ENCODE measurements around the gene TMEM245. TPM values are rescaled to one million over a fixed set of nuclear protein-coding genes. Genes with fewer than 3 reads are reported as not detected.
A peak's percentile ranks its signal among the peaks of the same experiment; 100 is the strongest.

The TMEM245 gene
- total and polyA plus RNA-seq, 4 donors, result 34.7 to 82.8 (median 49.1) TPM

GRCh38 chr9:109012876-109013678, 106.7 kb downstream of the TMEM245 start, which contains the start of gene CTNNAL1:
CTNNAL1 (minus strand) TSS chr9:109013499; CDS start chr9:109013442, 57 bp downstream.
- peak within 1 kb of the TSS; percentile 93 for H3K27ac ChIP-seq (ENCODE audit: low read depth, low read length)
- H3K4me1 ChIP-seq (ENCODE audit: control insufficient read depth, insufficient read depth, low read length), result peaks cover 10% of the 10 kb centered on the region
- no peaks in the 10 kb centered on the region for H3K9me3 ChIP-seq (ENCODE audit: control insufficient read depth, insufficient read depth, low read length)
- no peaks in the 10 kb centered on the region for H3K36me3 ChIP-seq (ENCODE audit: control insufficient read depth, insufficient read depth, low read length)
- no peaks in the 10 kb centered on the region for H3K27me3 ChIP-seq (ENCODE audit: control insufficient read depth, insufficient read depth, low read length)
- H3K4me3 ChIP-seq (ENCODE audit: low read depth, low read length), result peak within 1 kb of the TSS; percentile 83
- under 1% methylated on average over 94 of the region's 99 CpGs for WGBS (ENCODE audit: insufficient coverage)
- DNase-seq (ENCODE audit: low read depth in 4 of 6, low spot score in 6 of 6), result peak in 5 of 6 donors; percentile 17 to 95 (median 83)

GRCh38 chr9:109012009-109012875, 107.5 kb downstream of the TMEM245 start:
- Histone ChIP-seq H3K4me1 (ENCODE audit: control insufficient read depth, insufficient read depth, low read length) (peaks cover 10% of the 10 kb centered on the region), H3K4me3 (ENCODE audit: low read depth, low read length) (peak overlapping the region; percentile 83), H3K36me3 (ENCODE audit: control insufficient read depth, insufficient read depth, low read length) (no peaks in the 10 kb centered on the region), H3K27me3 (ENCODE audit: control insufficient read depth, insufficient read depth, low read length) (no peaks in the 10 kb centered on the region), H3K27ac (ENCODE audit: low read depth, low read length) (peak overlapping the region; percentile 88), H3K9me3 (ENCODE audit: control insufficient read depth, insufficient read depth, low read length) (no peaks in the 10 kb centered on the region)
- DNase-seq (ENCODE audit: low read depth in 4 of 6, low spot score in 6 of 6), result peak in 5 of 6 donors; percentile 8 to 75 (median 49)
- under 1% methylated on average over 25 of the region's 29 CpGs for WGBS (ENCODE audit: insufficient coverage)

- Histone ChIP-seq H3K4me3 (ENCODE audit: low read depth, low read length) (peak overlapping the region; percentile 83), H3K4me1 (ENCODE audit: control insufficient read depth, insufficient read depth, low read length) (peaks cover 10% of the 10 kb centered on the region)
Observed at GRCh38 chr9:109011231-109011671, 108.5 kb downstream of the TMEM245 start.

GRCh38 chr9:109010746-109011145, 109.0 kb downstream of the TMEM245 start:
- peaks cover 10% of the 10 kb centered on the region for H3K4me1 ChIP-seq (ENCODE audit: control insufficient read depth, insufficient read depth, low read length)
- no peaks in the 10 kb centered on the region for H3K27me3 ChIP-seq (ENCODE audit: control insufficient read depth, insufficient read depth, low read length)
- DNase-seq (ENCODE audit: low read depth in 4 of 6, low spot score in 6 of 6), result no peak
- H3K9me3 ChIP-seq (ENCODE audit: control insufficient read depth, insufficient read depth, low read length), result no peaks in the 10 kb centered on the region
- H3K27ac ChIP-seq (ENCODE audit: low read depth, low read length), result peak overlapping the region; percentile 88
- no peaks in the 10 kb centered on the region for H3K36me3 ChIP-seq (ENCODE audit: control insufficient read depth, insufficient read depth, low read length)
- H3K4me3 ChIP-seq (ENCODE audit: low read depth, low read length), result peak overlapping the region; percentile 83
- WGBS (ENCODE audit: insufficient coverage), result 40% methylated on average over 1 of the region's 1 CpG

More at GRCh38 chr9:109011231-109011671, 108.5 kb downstream of the TMEM245 start:
- Histone ChIP-seq H3K9me3 (ENCODE audit: control insufficient read depth, insufficient read depth, low read length) (no peaks in the 10 kb centered on the region), H3K27ac (ENCODE audit: low read depth, low read length) (peak overlapping the region; percentile 88), H3K36me3 (ENCODE audit: control insufficient read depth, insufficient read depth, low read length) (no peaks in the 10 kb centered on the region), H3K27me3 (ENCODE audit: control insufficient read depth, insufficient read depth, low read length) (no peaks in the 10 kb centered on the region)
- DNase-seq (ENCODE audit: low read depth in 4 of 6, low spot score in 6 of 6), result no peak

GRCh38 chr9:109005678-109006077, 114.1 kb downstream of the TMEM245 start:
- WGBS (ENCODE audit: insufficient coverage), result no CpG with 5 or more reads among the region's 3 CpGs
- Histone ChIP-seq H3K36me3 (ENCODE audit: control insufficient read depth, insufficient read depth, low read length) (no peaks in the 10 kb centered on the region), H3K9me3 (ENCODE audit: control insufficient read depth, insufficient read depth, low read length) (no peaks in the 10 kb centered on the region), H3K4me3 (ENCODE audit: low read depth, low read length) (no peak overlapping the region), H3K27ac (ENCODE audit: low read depth, low read length) (no peak overlapping the region), H3K4me1 (ENCODE audit: control insufficient read depth, insufficient read depth, low read length) (no peaks in the 10 kb centered on the region), H3K27me3 (ENCODE audit: control insufficient read depth, insufficient read depth, low read length) (no peaks in the 10 kb centered on the region)
- DNase-seq (ENCODE audit: low read depth in 4 of 6, low spot score in 6 of 6), result no peak

- WGBS (ENCODE audit: insufficient coverage), result 100% methylated on average over 1 of the region's 2 CpGs
- no peak overlapping the region for H3K27ac ChIP-seq (ENCODE audit: low read depth, low read length)
- H3K4me3 ChIP-seq (ENCODE audit: low read depth, low read length), result no peak overlapping the region
- no peaks in the 10 kb centered on the region for H3K4me1 ChIP-seq (ENCODE audit: control insufficient read depth, insufficient read depth, low read length)
- no peak for DNase-seq (ENCODE audit: low read depth in 4 of 6, low spot score in 6 of 6)
- no peaks in the 10 kb centered on the region for H3K9me3 ChIP-seq (ENCODE audit: control insufficient read depth, insufficient read depth, low read length)
- no peaks in the 10 kb centered on the region for H3K36me3 ChIP-seq (ENCODE audit: control insufficient read depth, insufficient read depth, low read length)
- no peaks in the 10 kb centered on the region for H3K27me3 ChIP-seq (ENCODE audit: control insufficient read depth, insufficient read depth, low read length)
Observed at GRCh38 chr9:109003116-109003515, 116.6 kb downstream of the TMEM245 start.

- Histone ChIP-seq H3K4me3 (ENCODE audit: low read depth, low read length) (no peak overlapping the region), H3K4me1 (ENCODE audit: control insufficient read depth, insufficient read depth, low read length) (no peaks in the 10 kb centered on the region), H3K36me3 (ENCODE audit: control insufficient read depth, insufficient read depth, low read length) (no peaks in the 10 kb centered on the region), H3K9me3 (ENCODE audit: control insufficient read depth, insufficient read depth, low read length) (no peaks in the 10 kb centered on the region), H3K27ac (ENCODE audit: low read depth, low read length) (peak overlapping the region; percentile 38), H3K27me3 (ENCODE audit: control insufficient read depth, insufficient read depth, low read length) (no peaks in the 10 kb centered on the region)
- WGBS (ENCODE audit: insufficient coverage), result no CpG with 5 or more reads among the region's 4 CpGs
- DNase-seq (ENCODE audit: low read depth in 4 of 6, low spot score in 6 of 6), result no peak
Observed at GRCh38 chr9:109002141-109002540, 117.6 kb downstream of the TMEM245 start.

- no peak for DNase-seq (ENCODE audit: low read depth in 4 of 6, low spot score in 6 of 6)
- Histone ChIP-seq H3K4me1 (ENCODE audit: control insufficient read depth, insufficient read depth, low read length) (no peaks in the 10 kb centered on the region), H3K27me3 (ENCODE audit: control insufficient read depth, insufficient read depth, low read length) (no peaks in the 10 kb centered on the region), H3K27ac (ENCODE audit: low read depth, low read length) (no peak overlapping the region), H3K36me3 (ENCODE audit: control insufficient read depth, insufficient read depth, low read length) (no peaks in the 10 kb centered on the region), H3K9me3 (ENCODE audit: control insufficient read depth, insufficient read depth, low read length) (no peaks in the 10 kb centered on the region), H3K4me3 (ENCODE audit: low read depth, low read length) (no peak overlapping the region)
- no CpG with 5 or more reads among the region's 1 CpG for WGBS (ENCODE audit: insufficient coverage)
Observed at GRCh38 chr9:109001275-109001676, 118.5 kb downstream of the TMEM245 start.

- Histone ChIP-seq H3K27ac (ENCODE audit: low read depth, low read length) (no peak overlapping the region), H3K27me3 (ENCODE audit: control insufficient read depth, insufficient read depth, low read length) (no peaks in the 10 kb centered on the region), H3K9me3 (ENCODE audit: control insufficient read depth, insufficient read depth, low read length) (no peaks in the 10 kb centered on the region), H3K4me3 (ENCODE audit: low read depth, low read length) (no peak overlapping the region), H3K36me3 (ENCODE audit: control insufficient read depth, insufficient read depth, low read length) (no peaks in the 10 kb centered on the region), H3K4me1 (ENCODE audit: control insufficient read depth, insufficient read depth, low read length) (no peaks in the 10 kb centered on the region)
- WGBS (ENCODE audit: insufficient coverage), result no CpG with 5 or more reads among the region's 1 CpG
- DNase-seq (ENCODE audit: low read depth in 4 of 6, low spot score in 6 of 6), result no peak
Observed at GRCh38 chr9:108997112-108997511, 122.6 kb downstream of the TMEM245 start.

All from spinal cord (tissue), 10 donors.